ENCODE measurements around the gene MTF2.
"Not testable (repeated sequence)": the region's sequence is repeated elsewhere in the genome, so short reads cannot be mapped to it uniquely, and the experiment has no call there.

Gene MTF2

DNA sequence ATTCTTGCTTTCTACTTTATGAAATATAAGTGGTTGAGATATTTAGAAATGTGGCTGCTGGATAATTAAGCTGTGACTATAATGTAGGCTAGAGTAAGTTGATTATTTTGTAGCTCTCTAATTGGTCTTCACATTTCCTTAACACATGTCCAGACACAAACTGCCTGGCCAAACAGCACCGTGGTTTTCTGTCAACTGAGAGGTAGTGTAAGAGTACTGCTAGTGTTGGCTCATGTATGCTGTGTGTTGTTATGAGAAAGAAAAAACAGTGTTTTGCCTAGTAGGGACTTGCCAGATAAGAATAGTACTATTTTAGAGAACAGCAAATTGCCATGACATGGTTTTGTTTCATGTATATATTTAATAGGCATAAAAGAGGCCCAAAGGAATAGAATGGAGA lies 64.1 kb downstream of the MTF2 start:
- DNase-seq (ENCODE audit: low spot score): no peak

- DNase-seq (ENCODE audit: low spot score): no peak
Observed at GRCh38 chr1:93143769-93144168, 64.7 kb downstream of the MTF2 start.

GRCh38 chr1:93148001-93148400 lies 68.9 kb downstream of the MTF2 start:
- no peak for DNase-seq (ENCODE audit: low spot score)

- no peak for DNase-seq (ENCODE audit: low spot score)
Observed at GRCh38 chr1:93150729-93151128, 71.6 kb downstream of the MTF2 start.

DNA sequence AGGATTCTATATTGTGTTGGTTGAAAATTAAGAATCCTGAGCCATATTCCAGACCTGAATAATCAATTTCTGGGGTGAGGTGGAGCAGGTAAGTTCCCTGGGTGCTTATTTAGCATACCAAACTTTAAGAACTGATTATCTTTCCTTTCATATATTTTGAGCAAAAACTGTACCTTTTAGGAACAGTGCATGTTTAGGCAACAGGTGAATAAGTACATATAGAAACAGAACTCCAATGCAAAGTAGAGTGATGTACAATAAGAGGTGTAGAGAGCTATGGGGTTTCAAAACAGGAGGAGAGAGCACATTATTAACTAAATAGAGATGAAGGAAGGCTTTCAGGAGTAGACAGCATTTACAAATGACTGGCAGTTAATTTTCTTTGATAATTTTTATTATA lies 72.4 kb downstream of the MTF2 start:
- no peak for DNase-seq (ENCODE audit: low spot score)

DNA sequence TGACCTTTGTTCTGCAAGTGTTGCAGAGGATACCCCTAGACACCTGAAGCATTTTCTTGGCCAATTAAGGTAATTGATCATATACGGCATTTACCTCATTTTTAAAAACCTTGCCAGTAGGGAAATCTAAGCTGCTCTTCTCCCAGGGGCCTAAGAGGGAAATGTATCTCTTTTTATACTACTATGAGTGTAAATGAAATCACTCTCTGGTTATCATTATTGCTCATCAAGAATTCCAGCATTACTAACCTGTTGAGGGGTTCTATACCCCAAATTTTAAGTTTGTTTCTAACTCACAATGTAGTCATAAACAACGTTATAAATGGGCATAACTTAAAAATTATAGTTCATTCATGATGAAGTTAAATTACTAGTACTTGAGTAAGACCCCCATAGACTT lies 73.8 kb downstream of the MTF2 start:
- no peak for DNase-seq (ENCODE audit: low spot score)

DNA sequence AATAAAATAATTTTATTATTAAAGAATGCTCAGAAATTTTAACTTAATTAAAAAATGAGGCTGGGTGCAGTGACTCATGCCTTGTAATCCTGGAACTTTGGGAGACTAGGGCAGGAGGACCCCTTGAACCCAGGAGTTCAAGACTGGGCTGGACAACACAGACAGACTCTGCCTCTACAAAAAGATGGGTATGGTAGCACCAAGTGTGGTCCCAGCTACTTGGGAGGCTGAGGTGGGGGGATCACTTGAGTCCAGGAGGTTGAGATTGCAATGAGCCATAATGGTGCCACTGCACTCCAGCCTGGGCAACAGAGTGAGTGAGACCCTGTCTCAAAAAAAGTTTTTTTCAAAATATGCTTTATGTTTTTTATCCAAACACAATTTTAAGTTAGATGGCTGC lies 75.8 kb downstream of the MTF2 start:
- no peak for DNase-seq (ENCODE audit: low spot score)

DNA sequence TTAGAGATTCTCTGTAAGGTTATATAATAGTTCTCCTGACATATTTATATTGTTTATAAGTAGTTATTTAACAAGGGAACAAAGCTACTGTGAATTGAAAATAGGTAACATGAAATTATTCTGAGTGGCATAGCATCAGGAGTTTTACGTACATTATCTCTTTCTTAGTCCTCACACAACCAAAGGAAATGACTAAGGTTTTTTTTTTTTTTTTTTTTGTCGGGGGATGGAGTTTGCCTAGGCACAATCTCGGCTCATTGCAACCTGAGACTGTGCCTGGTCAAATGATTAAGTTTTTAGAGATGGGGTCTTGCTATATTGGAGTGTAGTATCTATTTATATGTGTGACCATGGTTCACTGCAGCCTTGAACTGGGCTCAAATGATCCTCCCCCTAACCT lies 76.3 kb downstream of the MTF2 start:
- DNase-seq (ENCODE audit: low spot score): no peak

DNA sequence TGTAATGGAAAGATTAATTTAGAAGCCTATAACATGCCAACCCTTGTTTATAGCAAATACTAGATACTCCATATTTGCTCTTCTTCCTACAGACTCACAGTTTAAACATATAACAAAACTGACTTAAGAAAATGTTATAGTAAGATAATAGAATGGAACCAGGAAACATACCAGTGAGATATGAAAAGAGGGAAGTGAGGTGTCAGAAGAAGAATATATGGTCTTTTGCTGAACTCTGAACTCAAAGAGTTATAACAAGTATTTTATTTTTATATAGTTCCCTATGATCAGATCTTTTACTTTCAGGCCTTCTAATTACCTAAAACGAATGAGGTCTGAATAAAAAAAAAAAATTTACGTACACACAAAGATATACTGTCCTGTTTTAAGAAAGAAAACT lies 80.3 kb downstream of the MTF2 start:
- no peak for DNase-seq (ENCODE audit: low spot score)

GRCh38 chr1:93163314-93163713 lies 84.2 kb downstream of the MTF2 start:
- DNase-seq (ENCODE audit: low spot score): not testable (repeated sequence)

- no peak for DNase-seq (ENCODE audit: low spot score)
Observed at GRCh38 chr1:93164816-93165215, 85.7 kb downstream of the MTF2 start.

GRCh38 chr1:93165895-93166294 lies 86.8 kb downstream of the MTF2 start:
- DNase-seq (ENCODE audit: low spot score): not testable (repeated sequence)

- DNase-seq (ENCODE audit: low spot score): no peak
Observed at GRCh38 chr1:93167006-93167405, 87.9 kb downstream of the MTF2 start.

DNA sequence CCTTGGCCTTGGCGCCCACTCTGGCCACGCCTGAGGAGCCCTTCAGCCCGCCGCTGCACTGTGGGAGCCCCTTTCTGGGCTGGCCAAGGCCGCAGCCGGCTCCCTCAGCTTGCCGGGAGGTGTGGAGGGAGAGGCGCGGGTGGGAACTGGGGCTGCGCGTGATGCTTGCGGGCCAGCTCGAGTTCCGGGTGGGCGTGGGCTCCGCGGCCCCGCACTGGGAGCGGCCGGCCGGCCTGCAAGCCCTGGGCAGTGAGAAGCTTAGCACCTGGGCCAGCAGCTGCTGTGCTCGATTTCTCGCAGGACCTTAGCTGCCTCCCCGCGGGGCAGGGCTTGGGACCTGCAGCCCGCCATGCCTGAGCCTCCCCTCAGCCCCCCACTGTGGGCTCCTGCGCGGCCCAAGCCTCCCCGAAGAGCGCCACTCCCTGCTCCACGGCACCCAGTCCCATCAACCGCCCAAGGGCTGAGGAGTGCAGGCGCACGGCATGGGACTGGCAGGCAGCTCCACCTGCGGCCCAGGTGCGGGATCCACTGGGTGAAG lies 91.1 kb downstream of the MTF2 start:
- DNase-seq (ENCODE audit: low spot score): not testable (repeated sequence)

DNA sequence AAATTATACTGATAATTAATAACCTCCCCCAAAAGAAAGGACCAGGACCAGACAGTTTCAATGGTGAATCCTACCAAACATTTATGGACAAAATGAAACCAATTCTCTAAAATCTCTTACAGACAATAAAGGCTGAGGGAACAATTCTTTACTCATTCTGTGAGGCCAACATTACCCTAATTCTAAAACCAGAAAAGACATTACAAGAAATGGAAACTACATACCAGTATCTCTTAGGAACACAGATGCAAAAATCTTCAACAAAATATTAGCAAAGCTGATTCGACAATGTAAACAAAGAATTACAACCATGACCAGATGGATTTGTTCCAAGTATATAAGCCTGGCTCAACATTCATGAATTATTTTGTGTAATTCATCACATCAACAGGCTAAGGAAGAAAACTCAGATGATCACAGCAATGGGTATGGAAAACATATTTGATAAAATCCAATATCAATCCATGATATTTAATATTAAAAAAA lies 92.5 kb downstream of the MTF2 start:
- no peak for DNase-seq (ENCODE audit: low spot score)

GRCh38 chr1:93172778-93173177 lies 93.7 kb downstream of the MTF2 start:
- DNase-seq (ENCODE audit: low spot score): no peak

GRCh38 chr1:93174638-93175037 lies 95.6 kb downstream of the MTF2 start:
- DNase-seq (ENCODE audit: low spot score): not testable (repeated sequence)

DNA sequence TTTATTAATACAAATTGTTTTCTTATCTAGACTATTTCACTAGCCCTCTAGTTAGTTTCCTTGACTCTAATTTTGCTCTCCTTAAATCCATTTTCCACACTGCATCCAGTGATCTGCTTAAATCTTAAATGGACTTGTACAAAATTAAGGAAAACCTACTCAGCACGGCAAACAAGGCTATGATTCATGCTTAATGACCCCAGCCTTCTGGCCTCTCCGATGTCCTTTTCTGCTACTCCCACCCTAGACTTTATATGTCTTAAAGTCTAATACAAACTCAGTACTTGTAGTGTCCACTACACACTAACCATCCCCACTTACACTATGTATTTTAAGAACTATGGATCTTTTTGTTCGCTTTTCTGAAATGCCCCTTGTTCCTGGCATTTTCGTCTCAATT lies 98.9 kb downstream of the MTF2 start:
- peak; percentile 4 for DNase-seq (ENCODE audit: low spot score)

GRCh38 chr1:93178418-93178817 lies 99.3 kb downstream of the MTF2 start:
- no peak for DNase-seq (ENCODE audit: low spot score)

- peak; percentile 61 for DNase-seq (ENCODE audit: low spot score)
Observed at GRCh38 chr1:93179886-93180722, 101.0 kb downstream of the MTF2 start, which contains the start of gene TMED5. Gene TMED5 (minus strand): TSS chr1:93180413. CDS start chr1:93180242, 171 bp downstream.

- peak; percentile 5 for DNase-seq (ENCODE audit: low spot score)
Observed at GRCh38 chr1:93180723-93181613, 101.9 kb downstream of the MTF2 start, which contains the start of gene CCDC18. Gene CCDC18 (plus strand): TSS chr1:93180724. CDS start chr1:93183362, 2,638 bp downstream.

DNA sequence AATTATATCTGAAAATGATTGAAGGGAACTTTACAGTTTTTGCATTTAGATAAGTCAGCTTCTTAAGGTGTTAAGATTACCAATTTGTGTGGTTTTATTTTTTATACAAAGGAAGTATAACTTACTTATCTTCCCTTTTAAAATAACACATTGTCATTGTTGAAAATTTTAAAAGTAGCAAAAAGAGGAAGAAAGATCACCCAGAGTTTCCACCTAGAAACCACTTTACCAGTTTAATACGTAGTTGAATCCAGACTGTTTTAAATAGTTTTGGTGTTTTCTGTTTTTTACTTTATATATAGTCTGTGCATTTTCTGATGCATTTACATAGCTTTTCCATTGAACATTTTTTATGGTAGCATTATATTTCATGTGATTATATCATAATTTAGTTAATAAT lies 107.6 kb downstream of the MTF2 start:
- no peak for DNase-seq (ENCODE audit: low spot score)

Data from COLO829 (cell line).